ENCODE data around the gene CLIP1. TPM values are rescaled to one million over a fixed set of nuclear protein-coding genes. Genes with fewer than 3 reads are reported as not detected.
A peak's percentile ranks its signal among the peaks of the same experiment; 100 is the strongest.

The CLIP1 gene
- total and polyA plus RNA-seq, 7 donors, result 16.8 to 257 (median 159) TPM

GRCh38 chr12:122326586-122326985 is 95.9 kb downstream of the CLIP1 start:
- TF ChIP-seq EP300 (IDR thresholded peaks at IDR 0.05) (no peak), POLR2AphosphoS5 (IDR thresholded peaks at IDR 0.05) (no peak)
- H3K27ac ChIP-seq, result no peak overlapping the region
- intact Hi-C loops (cut with DNase I), result no loop called here
- H3K4me3 ChIP-seq, result no peak overlapping the region
- H3K4me1 ChIP-seq, result no peaks in the 10 kb centered on the region
- no peaks in the 10 kb centered on the region for H3K9me3 ChIP-seq
- H3K36me3 ChIP-seq, result peaks cover 36 to 96% (median 65%) of the 10 kb centered on the region in 4 donors
- DNase-seq, result no peak
- H3K27me3 ChIP-seq, result no peaks in the 10 kb centered on the region
- WGBS, 2 donors, result 70 to 91% methylated on average over 5 of the region's 5 CpGs

DNA sequence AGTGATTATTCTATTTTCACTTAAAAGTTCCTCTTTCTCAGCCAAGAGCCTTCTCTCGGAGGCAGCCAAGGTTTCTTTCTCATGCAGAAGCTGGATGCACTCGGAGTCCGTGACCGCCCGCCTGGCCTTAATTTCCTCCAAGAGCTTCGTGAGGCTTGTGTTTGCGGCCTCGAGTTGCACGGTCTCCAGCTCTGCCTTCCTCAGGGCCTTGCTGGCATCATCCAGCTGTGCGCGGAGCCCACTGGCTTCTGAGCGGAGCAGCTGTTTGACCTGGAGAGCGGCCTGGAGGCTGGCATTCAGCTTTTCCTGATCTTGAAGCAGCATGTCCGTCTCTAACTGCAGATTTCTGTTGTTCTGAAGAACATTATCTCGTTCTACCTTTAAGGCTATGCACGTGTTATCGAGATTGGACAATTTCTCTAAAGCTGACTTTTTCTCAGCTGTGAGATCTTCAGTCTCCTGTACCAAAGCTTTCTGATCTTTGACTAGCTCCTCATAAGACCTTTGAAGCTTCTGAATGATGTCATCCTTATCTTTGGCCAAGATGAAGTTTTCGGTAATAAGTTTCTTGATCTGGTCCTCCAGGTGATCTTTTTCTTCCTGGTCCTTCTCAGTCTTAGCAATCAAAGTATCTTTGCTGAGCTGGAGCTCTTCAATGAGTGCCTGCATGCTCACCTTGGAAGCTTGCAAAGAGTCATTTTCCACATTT is 99.0 kb downstream of the CLIP1 start:
- intact Hi-C loops (cut with DNase I), result no loop called here
- WGBS, 2 donors, result 97% methylated on average over 18 of the region's 18 CpGs
- H3K9me3 ChIP-seq, result no peaks in the 10 kb centered on the region
- peaks cover 0 to 14% (median 10%) of the 10 kb centered on the region in 4 donors for H3K4me1 ChIP-seq
- DNase-seq, result no peak
- H3K27ac ChIP-seq, result no peak overlapping the region
- H3K4me3 ChIP-seq, result no peak overlapping the region
- H3K36me3 ChIP-seq, result peaks cover 35 to 99% (median 56%) of the 10 kb centered on the region in 4 donors
- H3K27me3 ChIP-seq, result no peaks in the 10 kb centered on the region
- TF ChIP-seq EP300 (IDR thresholded peaks at IDR 0.05) (no peak), POLR2A (IDR thresholded peaks at IDR 0.05) (no peak), CTCF (IDR thresholded peaks at IDR 0.05) (no peak), POLR2AphosphoS5 (IDR thresholded peaks at IDR 0.05) (no peak)

DNA sequence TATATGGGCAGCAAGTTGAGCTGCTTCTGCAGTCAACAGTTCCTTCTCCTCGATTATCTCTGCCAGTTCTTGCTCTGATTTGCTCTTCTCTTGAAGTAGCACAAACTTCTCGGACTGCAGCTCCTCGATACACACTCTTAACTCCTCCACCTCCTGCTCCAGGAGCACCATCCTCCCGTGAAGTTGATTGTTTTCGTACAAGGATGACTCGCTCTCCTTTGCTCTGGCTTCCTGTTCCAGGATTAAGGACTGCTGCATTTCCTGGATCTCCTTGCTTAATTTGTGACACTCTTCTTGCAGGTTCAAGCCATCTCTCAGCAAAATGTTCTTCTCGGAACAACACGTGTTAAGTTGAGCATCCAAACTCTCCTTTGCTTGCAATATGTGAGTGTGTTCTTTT is 100.0 kb downstream of the CLIP1 start:
- 89 to 91% methylated on average over 8 of the region's 8 CpGs for WGBS, 2 donors
- TF ChIP-seq POLR2A (IDR thresholded peaks at IDR 0.05) (no peak), POLR2AphosphoS5 (IDR thresholded peaks at IDR 0.05) (peak in 1 of 4 donors; percentile 2), EP300 (IDR thresholded peaks at IDR 0.05) (no peak)
- peaks cover 0 to 16% (median 11%) of the 10 kb centered on the region in 4 donors for H3K4me1 ChIP-seq
- intact Hi-C loops (cut with DNase I), result no loop called here
- no peak overlapping the region for H3K4me3 ChIP-seq
- H3K27me3 ChIP-seq, result no peaks in the 10 kb centered on the region
- peaks cover 31 to 99% (median 55%) of the 10 kb centered on the region in 4 donors for H3K36me3 ChIP-seq
- H3K27ac ChIP-seq, result no peak overlapping the region
- H3K9me3 ChIP-seq, result no peaks in the 10 kb centered on the region
- DNase-seq, result no peak

DNA sequence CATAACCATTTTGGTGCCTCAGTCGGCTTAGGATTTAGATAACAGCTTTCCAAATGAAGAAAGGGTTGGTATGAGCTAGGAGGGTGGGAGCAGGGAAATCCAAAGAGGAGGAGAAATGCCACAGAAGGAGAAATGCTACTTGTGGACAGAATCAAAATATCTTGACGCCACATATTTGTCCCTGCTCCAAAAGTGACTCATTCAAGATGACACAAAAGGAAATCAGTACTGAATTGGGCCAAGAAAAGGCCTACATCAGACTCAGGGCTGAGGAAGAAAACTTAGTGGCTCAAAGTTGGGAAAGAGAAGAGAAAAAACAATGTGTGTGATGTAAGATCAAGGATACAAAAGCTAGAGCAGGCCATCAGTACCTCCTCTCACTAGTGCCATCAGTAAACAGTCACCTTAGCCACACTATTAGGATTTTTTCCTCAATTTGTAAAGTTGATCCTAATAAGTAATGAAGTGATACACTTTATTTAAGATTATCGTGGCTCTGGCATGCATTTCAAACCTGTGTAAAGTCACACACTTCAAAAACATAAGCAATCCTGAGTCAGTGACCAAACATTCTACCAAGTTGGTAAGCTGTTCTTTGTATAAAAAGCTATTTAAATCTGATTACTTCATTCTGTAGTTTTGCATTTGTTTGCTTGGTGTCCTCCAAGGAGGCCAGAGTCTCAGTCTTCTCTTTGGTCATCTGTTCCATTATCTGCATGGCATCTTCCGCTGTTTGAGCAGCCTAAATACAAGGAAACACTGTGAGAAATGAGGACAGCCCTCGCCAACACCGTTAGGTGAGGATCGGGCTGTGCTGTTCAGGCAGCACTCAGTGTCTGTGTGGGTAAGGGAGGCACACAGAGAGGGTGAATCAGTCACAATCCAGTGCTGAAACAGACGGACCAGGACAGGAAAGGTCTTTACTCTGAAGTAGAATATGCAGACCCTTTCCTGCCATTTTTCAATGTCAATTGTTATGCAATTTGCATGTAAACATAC is 103.6 kb downstream of the CLIP1 start:
- Histone ChIP-seq H3K9me3 (no peaks in the 10 kb centered on the region), H3K4me3 (no peak overlapping the region), H3K4me1 (peaks cover 0 to 16% (median 11%) of the 10 kb centered on the region in 4 donors), H3K27me3 (no peaks in the 10 kb centered on the region), H3K27ac (peak overlapping the region; percentile 56 to 68 (median 58)), H3K36me3 (peaks cover 27 to 100% (median 51%) of the 10 kb centered on the region in 4 donors)
- intact Hi-C loops (cut with DNase I), result no loop called here
- WGBS, 2 donors, result 90 to 92% methylated on average over 8 of the region's 8 CpGs
- DNase-seq, result no peak
- no peak for TF ChIP-seq CTCF (IDR thresholded peaks at IDR 0.05)
- TF ChIP-seq EP300 (IDR thresholded peaks at IDR 0.05), result no peak
- TF ChIP-seq POLR2A (IDR thresholded peaks at IDR 0.05), result no peak
- TF ChIP-seq POLR2AphosphoS5 (IDR thresholded peaks at IDR 0.05), result peak; percentile 7 to 35 (median 24)

- Histone ChIP-seq H3K4me1 (no peaks in the 10 kb centered on the region), H3K27me3 (no peaks in the 10 kb centered on the region), H3K27ac (no peak overlapping the region), H3K9me3 (no peaks in the 10 kb centered on the region), H3K36me3 (peaks cover 17 to 99% (median 57%) of the 10 kb centered on the region in 4 donors), H3K4me3 (no peak overlapping the region)
- TF ChIP-seq POLR2AphosphoS5 (IDR thresholded peaks at IDR 0.05), result no peak
- no peak for TF ChIP-seq EP300 (IDR thresholded peaks at IDR 0.05)
- no peak for DNase-seq
- intact Hi-C loops (cut with DNase I), result no loop called here
- 95 to 97% methylated on average over 5 of the region's 5 CpGs for WGBS, 2 donors
These were observed 109.5 kb downstream of the CLIP1 start for GRCh38 chr12:122312926-122313325.

DNA sequence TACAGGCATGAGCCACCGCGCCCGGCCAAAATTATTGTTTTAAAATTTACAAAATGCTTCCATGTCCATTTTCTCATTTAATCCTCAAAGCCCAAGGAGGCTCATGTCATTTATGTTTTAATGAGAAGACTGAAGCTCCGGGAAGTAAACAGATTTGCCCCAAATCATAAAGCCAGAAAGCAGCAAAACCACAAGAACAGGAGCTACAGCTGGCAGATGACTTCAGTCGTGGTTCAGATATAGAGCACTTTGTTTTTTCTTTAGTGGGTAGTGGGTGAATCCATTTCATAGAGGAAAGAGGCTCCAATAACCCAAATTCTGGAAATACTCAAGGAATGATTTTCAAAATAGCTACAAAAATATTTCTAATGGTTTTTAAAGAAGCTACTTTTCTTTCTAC is 110.8 kb downstream of the CLIP1 start:
- Histone ChIP-seq H3K27ac (no peak overlapping the region), H3K9me3 (no peaks in the 10 kb centered on the region), H3K4me3 (no peak overlapping the region), H3K36me3 (peaks cover 8 to 98% (median 51%) of the 10 kb centered on the region in 4 donors), H3K27me3 (no peaks in the 10 kb centered on the region), H3K4me1 (no peaks in the 10 kb centered on the region)
- no peak for DNase-seq
- TF ChIP-seq EP300 (IDR thresholded peaks at IDR 0.05) (no peak), POLR2A (IDR thresholded peaks at IDR 0.05) (no peak), CTCF (IDR thresholded peaks at IDR 0.05) (no peak), POLR2AphosphoS5 (IDR thresholded peaks at IDR 0.05) (no peak)
- intact Hi-C loops (cut with DNase I), result no loop called here
- WGBS, 2 donors, result 79 to 92% methylated on average over 5 of the region's 5 CpGs

All from sigmoid colon (tissue), 7 donors.